GM21825 (cell line): ENCODE results near the gene KCNH3.
"Not testable (repeated sequence)": the region's sequence is repeated elsewhere in the genome, so short reads cannot be mapped to it uniquely, and the experiment has no call there.

ENCODE experiments used
- ATAC-seq: cut with Tn5 transposase; IDR thresholded peaks from one replicate; pipeline ENCODE4 v1.9.1; 2021; ENCODE audit warnings: mild to moderate bottlenecking, moderate library complexity; ENCODE audit not compliant: unreplicated experiment

Gene KCNH3

DNA sequence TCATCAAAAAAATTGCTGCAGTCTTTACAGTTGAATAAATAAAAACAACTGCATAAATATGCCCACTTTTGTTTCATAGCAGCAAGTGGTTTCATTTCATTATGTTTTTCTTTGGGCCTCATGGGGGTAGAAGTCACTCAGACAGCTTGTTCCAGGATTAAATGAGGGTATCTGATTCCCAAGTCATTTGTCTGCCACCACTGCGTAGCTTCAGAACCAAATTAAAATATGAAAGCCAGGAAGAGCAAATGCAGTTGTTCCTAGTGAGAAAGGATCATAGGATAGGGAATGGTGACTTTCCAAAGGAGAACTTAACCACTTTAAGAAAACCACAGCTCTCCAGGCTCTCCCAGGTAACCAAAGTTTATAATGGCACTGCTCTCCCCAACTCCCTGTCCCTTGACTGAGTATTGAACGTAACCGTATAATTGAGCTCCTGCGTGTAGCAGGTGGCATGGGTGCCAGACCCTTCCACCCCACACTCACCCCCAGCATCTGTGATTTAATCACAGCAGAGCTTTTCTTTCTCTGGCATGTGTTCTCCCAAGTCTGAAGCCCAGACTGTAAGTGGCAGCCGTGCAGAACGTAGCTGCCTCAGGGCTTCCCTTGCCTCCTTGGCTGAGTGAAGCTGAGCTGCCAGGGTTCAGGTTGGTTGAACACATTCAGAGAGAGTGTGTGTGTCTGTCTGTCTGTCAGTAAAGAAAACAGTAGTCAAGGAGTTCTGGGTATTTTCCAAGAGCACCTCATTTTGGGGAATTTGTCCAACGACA lies 11.3 kb upstream of the KCNH3 start:
- no peak for ATAC-seq

DNA sequence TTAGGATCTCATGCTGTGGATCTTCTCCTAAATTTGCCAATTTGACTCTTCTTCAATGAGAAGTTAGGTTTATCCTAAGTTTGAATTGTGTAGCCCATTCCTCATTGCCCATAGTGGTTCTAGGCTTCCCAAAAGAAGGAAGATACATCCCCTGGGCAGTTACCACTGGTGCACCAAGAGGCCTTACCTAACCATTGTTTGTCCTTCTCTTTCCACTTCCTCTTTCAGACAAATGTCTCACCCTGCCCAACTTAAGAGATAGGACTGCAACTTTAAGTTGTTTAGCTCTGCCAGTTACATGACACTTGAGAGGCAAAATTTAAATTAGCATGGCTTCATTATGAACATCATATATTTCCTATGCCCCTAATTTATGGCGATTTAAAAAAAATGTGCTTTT lies 9.4 kb upstream of the KCNH3 start:
- ATAC-seq, result no peak

DNA sequence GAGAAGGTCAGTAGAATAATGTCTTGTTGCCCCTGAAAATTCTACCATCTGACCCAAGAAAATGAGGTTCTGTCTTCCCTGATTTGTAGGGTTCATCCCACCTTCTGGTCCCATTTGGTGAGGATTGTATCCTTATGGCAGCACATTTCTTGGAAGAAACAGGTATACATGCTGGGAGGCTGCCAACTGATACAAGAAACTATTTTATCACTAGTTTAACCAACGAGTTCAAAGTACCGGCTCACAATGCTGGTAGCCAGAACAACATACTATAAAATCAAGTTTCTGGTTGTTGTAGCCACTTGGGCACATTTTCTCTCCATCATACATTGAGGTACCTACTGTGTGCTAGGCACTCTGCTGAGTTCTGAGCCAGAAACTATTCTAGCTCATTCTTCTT lies 7.1 kb upstream of the KCNH3 start:
- no peak for ATAC-seq

DNA sequence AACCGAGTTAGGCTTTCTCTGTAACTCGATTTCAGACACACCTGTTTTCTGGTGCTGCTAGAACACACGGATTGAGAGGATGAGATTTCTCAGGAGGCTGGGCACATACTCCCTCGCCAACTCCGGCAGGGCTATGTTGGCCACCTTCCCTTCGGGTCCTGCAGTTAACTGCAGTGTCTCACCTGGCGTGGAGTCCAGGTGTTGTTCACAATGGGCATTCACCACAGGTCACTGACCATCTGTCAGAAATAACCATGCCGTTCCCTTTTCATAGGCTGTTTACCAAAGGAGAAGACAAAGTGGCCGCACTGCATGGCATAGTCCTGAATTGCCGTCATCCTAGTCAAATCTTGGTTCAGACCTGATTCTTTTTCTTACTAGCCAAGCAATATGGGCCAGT lies 5.5 kb upstream of the KCNH3 start:
- no peak for ATAC-seq

- ATAC-seq, result not testable (repeated sequence)
Observed at GRCh38 chr12:49534122-49534521, 4.7 kb upstream of the KCNH3 start.

DNA sequence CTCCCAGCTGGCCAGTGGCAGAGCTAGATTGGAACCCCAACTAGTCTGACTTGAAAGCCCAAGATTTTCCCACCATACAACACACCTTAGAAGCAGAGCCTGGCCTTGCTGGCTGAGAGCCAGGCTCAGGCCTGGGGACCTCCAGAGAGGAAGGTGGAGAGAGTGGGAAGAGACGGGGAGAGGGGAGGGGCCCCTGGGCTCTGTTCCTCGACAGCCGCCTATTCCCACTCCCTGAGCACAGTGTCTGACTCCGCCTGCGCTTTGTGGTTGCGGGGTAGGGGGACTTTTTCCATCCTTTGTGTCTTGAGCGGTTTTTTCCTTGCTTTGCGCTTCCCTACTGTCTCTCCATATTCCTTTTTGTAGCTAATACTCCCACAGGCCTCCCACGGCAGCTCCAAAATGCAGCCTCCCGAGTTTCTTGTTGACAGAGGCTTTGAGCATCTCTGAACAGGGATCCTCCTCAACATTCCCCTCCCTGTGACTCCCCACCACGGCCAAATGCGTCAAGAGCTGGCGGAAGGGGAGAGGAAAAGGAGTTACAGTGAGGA lies 4.0 kb upstream of the KCNH3 start:
- no peak for ATAC-seq

DNA sequence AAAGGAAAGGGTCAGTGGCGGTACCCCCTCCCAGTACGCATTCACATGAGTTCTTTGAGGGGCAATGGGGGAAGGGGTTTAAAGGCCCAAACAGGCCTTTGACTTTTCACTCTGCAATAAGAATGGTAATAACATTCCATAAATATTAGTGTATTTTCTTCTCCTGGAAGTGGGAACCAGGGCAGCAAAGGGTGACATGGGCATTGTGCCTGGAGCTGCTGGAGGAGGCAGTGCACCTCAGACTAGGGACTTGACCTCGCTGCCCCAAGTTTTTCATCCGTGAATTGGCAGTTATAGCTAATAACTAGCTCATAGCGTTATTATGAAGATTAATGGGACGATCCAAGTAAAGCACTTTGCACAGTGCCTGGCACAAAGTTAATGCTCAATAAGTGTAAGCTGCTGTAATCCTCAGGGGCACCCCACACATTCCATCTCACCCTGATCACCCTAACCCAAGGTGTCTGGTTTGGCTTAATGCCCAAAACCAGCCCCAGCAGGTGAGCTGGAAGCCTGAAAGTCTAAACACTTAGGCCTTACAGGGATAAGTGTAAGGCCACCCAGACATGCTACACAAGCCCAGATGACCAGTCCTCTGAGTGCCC lies 2.8 kb upstream of the KCNH3 start:
- no peak for ATAC-seq

- ATAC-seq, result no peak
Observed at GRCh38 chr12:49536526-49537071, 2.2 kb upstream of the KCNH3 start.

- no peak for ATAC-seq
Observed at GRCh38 chr12:49537231-49537751, 1.5 kb upstream of the KCNH3 start.

DNA sequence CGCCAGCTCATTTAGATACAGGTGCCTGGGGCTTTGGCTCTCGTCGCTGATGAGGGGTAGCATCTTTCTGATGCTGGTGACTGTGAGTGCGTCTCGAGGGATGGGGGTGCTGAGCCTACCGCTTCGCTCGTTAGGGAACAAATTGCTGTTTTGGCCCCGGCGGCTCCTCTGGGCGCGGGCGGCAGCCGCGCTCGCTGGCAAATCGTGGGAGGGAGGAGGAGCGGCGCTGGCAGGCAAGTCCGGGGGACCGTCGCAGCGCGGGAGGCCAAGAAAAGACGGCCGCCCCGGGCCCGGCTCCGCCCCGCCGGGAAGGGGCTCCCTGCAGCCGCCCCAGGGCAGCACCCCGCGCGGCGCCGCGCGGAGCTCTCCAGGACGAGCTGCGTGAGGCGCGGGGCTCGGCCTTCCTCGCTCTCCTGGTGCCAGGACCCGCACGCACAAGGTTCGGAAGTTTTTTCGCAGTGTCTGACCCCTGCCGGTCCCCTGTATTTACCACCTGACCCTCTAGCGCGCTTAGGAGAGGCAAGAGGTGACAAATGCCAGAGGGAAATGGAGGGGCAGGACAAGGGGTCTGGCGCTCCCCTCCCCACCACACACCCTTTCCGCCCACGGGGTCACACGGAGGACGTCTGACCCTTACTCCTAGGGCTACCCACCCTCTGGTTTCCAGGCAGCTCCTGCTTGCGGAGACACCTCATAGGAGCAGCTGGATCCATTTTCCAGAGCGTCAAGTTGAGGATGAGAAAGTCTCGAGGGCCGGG lies 899 bp upstream of the KCNH3 start:
- ATAC-seq, result no peak

GRCh38 chr12:49539406-49540228 lies 787 bp downstream of the KCNH3 start:
- ATAC-seq, result no peak

DNA sequence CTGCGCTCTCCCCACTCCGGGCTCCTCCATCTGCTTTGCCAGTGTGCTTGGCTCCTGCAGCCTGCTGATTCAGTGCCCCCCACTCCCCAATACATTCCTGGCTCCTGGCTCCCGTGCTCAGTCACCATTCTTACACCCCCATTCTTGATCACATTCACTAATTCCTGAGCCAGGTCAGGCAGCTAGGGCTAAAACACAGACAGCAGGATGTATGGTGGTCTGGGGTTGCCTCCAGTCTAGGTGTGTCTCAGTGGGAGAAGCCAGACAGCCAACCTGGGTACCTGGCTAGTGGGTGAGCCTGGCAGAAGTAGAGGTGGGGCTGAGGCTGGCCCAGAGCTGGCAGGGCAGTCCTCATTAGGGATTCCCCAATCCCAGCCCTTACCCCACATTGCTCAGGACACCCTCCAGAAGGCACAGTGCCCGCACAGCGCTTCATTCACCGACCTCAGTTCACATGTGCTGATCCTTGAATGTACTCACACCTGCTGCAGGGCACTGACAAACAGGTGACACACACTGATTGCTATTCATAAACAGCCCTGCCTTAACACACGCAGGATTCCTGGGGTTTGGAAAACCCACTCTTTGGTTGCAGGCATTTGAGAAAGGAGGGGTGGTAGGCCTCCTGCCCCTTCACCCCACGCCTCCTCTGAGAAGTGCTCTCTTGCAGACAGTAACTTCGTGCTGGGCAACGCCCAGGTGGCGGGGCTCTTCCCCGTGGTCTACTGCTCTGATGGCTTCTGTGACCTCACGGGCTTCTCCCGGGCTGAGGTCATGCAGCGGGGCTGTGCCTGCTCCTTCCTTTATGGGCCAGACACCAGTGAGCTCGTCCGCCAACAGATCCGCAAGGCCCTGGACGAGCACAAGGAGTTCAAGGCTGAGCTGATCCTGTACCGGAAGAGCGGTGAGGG lies 1.7 kb downstream of the KCNH3 start:
- no peak for ATAC-seq

DNA sequence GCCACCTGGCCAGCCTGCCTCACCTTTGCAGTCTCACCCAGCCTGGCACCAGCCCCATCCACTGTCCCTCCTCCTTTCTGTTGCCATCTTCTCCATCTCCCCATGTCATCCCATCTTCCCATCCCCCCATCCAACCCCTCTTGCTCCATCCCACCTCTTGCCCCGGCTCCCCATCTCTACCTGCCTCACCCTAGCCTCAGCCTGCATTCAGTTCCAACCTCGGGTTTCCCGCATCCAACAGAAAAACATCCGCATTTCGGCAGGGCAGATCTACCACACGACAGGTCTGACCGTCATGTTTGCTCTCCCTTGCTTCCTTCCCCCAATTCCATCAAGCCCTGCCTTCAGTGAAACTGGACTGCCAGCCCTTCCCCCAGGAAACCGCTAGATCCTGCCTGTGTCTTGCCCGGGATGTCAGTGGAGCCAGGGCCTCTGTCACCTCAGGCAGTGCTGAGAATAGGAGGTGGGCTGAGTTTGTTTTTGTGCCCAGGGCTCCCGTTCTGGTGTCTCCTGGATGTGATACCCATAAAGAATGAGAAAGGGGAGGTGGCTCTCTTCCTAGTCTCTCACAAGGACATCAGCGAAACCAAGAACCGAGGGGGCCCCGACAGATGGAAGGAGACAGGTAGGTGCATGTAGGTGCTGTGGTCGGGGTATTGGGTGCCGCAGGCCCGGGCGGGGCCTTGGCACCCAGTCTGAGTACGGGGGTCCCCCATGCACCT lies 2.5 kb downstream of the KCNH3 start:
- no peak for ATAC-seq

- no peak for ATAC-seq
Observed at GRCh38 chr12:49541911-49542505, 3.2 kb downstream of the KCNH3 start.

GRCh38 chr12:49542592-49543160 lies 3.8 kb downstream of the KCNH3 start:
- ATAC-seq, result no peak

- ATAC-seq, result no peak
Observed at GRCh38 chr12:49543221-49543913, 4.5 kb downstream of the KCNH3 start.
